Esophagus muscularis mucosa (tissue), 3 donors: ENCODE results near the gene PLEKHG3.

Experiments
- POLR2A ChIP-seq: fragments of 450-650 bp; IDR thresholded peaks from one replicate; pipeline ENCODE4 v1.6.1; 2017; ENCODE audit warnings: antibody characterized with exemption, moderate library complexity, mild to moderate bottlenecking, low read depth
- POLR2AphosphoS5 ChIP-seq, 2 donors: sonication (generic); formaldehyde crosslinking; IDR thresholded peaks; one replicate each; pipeline ENCODE4 v1.6.1; 2017; ENCODE audit warnings: antibody characterized with exemption in 2 of 2
- TF ChIP-seq, protein P1 (sequence below), 3 experiments: fragments of 200-600 bp in 2 of 3; fragments of 450-650 bp in 1 of 3; sonication (generic) in 2 of 3; IDR thresholded peaks; one replicate each; pipeline ENCODE4 v1.5.1; 2017 to 2019; ENCODE audit warnings: antibody characterized with exemption in 3 of 3, mild to moderate bottlenecking in 2 of 3, moderate library complexity in 1 of 3

DNA sequence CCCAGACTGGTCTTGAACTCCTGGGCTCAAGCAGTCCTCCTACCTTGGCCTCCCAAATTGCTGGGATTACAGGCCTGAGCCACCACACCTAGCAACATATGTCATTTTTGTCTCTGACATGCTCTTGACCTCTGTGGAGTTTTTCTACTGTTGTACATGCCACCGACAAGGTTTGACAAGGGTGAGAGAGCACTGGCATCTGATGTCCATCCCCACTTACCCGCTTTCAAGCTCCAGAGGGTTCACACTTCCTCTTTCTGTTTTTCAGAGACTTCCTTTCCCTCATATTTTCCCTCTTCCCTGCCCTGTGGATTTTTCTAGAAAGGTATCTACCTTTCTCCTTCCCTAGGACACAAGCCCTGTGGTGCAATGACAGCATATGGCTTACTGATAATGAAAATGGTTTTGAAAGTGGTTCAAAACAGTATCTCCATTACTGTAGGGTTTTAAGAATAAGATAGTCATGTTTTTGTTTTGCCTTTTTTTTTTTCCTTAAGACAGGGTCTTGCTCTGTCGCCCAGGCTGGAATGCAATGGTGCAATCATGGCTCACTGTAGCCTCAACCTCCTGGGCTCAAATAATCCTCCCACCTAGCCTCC lies 27.7 kb upstream of the PLEKHG3 start:
- TF ChIP-seq, protein P1, sequence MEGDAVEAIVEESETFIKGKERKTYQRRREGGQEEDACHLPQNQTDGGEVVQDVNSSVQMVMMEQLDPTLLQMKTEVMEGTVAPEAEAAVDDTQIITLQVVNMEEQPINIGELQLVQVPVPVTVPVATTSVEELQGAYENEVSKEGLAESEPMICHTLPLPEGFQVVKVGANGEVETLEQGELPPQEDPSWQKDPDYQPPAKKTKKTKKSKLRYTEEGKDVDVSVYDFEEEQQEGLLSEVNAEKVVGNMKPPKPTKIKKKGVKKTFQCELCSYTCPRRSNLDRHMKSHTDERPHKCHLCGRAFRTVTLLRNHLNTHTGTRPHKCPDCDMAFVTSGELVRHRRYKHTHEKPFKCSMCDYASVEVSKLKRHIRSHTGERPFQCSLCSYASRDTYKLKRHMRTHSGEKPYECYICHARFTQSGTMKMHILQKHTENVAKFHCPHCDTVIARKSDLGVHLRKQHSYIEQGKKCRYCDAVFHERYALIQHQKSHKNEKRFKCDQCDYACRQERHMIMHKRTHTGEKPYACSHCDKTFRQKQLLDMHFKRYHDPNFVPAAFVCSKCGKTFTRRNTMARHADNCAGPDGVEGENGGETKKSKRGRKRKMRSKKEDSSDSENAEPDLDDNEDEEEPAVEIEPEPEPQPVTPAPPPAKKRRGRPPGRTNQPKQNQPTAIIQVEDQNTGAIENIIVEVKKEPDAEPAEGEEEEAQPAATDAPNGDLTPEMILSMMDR (IDR thresholded peaks at IDR 0.05): no peak
- TF ChIP-seq POLR2A: no peak
- no peak for TF ChIP-seq POLR2AphosphoS5 (IDR thresholded peaks at IDR 0.05)
